ENCODE data around the gene CCL2.

CCL2 gene

GRCh38 chr17:34241062-34241461, 14.0 kb upstream of the CCL2 start:
- no peak for DNase-seq (ENCODE audit: low read depth in 3 of 3)

DNA sequence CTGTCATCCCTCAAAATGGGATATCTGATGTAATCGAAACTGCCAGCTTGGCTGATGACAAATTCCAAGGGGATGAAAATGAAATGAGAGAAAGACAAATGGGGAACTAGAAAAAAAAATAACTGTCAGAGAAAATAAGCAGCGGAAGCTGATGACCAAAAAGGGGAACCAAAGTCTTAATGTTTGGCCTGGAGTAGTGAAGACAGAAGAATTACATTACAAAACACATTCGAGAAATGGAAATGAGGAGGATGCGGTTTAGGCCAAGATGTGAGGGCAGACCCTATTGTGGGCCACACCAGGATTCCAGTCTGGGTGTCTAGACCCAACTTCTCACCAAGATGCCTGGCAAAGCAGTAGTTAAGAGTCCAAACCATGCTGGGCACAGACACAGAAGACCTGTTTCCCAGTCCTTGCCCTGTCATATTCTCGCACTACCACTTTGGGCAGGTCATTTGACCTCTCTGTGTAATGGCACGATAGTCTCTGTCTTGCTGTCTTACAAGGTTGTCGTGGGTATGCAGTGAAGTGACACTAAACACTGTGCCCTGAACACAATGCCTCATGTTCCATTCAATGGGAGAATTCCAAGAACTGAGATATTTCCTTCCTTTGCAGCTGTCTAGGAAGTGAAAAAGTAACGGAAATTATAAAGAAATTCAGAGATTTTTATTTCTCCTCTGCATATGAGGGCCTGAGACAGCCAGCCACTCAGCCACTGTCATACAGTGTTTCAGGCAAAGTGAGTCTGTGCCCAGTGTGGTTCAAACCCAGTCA, 12.3 kb upstream of the CCL2 start:
- no peak for DNase-seq (ENCODE audit: low read depth in 3 of 3)

- DNase-seq (ENCODE audit: low read depth in 3 of 3), result no peak
Measured at GRCh38 chr17:34243364-34244320, 11.4 kb upstream of the CCL2 start.

GRCh38 chr17:34245351-34245905, 9.7 kb upstream of the CCL2 start:
- DNase-seq (ENCODE audit: low read depth in 3 of 3), result no peak

DNA sequence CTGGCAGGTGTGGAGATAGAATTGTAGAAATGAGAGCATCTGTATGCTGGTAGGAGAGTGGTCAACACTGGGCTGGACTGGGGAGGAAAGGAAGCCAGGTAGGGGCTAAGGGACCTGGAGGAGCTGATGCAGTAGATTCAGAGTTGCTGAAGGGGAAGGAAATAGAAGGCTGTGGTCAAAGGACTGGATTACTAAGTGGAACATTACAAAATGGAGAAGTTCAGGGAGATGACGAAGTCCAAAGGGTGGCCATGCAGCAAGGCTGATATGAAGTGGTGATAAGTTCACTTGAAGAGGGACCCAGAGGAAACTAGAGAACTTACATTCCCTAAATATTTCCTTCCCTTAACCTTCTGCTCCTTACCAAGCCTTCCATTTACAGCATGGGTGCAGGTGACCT, 8.6 kb upstream of the CCL2 start:
- no peak for DNase-seq (ENCODE audit: low read depth in 3 of 3)

GRCh38 chr17:34246881-34247280, 8.2 kb upstream of the CCL2 start:
- DNase-seq (ENCODE audit: low read depth in 3 of 3), result no peak

DNA sequence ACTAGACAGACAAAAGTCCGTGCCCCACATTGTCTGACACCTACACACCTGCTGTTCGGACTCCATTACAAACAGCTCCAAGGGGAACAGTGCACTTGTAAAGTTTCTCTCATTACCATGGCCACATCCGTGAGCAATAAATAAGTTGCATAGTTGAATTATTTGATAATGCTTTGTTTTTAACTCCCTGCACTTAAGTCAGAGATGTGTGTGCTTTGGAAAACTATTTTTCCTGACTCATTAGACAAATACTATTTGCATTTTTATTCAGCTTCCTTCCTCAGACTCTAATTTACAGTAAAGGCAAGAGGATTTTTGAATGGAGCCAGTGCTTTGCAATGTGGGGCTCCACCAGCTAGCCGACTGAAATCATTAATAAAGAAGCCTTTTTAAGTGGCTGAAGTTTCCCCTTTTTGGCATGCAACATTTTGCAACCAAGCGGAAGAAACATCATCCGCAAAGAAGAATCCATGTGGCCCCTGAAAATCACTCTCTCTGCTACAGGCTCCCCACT, 6.5 kb upstream of the CCL2 start:
- no peak for DNase-seq (ENCODE audit: low read depth in 3 of 3)

- DNase-seq (ENCODE audit: low read depth in 3 of 3), result no peak
Measured at GRCh38 chr17:34249061-34249460, 6.0 kb upstream of the CCL2 start.

- no peak for DNase-seq (ENCODE audit: low read depth in 3 of 3)
Measured at GRCh38 chr17:34249478-34249877, 5.6 kb upstream of the CCL2 start.

DNA sequence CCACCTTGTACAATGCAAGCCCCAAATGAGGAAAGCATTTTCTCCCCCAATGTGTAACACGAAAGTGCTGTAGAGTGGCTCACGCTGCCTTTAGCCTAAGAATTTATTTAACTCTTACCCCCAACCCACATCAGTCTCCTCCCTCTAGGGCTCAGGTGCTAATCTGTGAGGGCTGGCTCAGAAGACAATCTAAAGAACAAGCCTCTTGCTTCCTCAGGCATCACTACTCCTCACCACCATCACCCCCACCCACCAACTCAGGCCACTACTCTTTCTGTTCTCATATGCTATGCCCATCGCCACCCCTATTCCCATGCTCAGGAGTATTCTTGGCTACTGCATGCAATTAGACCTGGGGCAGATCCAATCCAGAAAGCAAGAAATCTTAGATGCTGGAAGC, 3.9 kb upstream of the CCL2 start:
- no peak for DNase-seq (ENCODE audit: low read depth in 3 of 3)

- DNase-seq (ENCODE audit: low read depth in 3 of 3), result no peak
Measured at GRCh38 chr17:34252095-34252443, 3.0 kb upstream of the CCL2 start.

- DNase-seq (ENCODE audit: low read depth in 3 of 3), result no peak
Measured at GRCh38 chr17:34252444-34253138, 2.5 kb upstream of the CCL2 start.

GRCh38 chr17:34253139-34253525, 2.0 kb upstream of the CCL2 start:
- no peak for DNase-seq (ENCODE audit: low read depth in 3 of 3)

DNA sequence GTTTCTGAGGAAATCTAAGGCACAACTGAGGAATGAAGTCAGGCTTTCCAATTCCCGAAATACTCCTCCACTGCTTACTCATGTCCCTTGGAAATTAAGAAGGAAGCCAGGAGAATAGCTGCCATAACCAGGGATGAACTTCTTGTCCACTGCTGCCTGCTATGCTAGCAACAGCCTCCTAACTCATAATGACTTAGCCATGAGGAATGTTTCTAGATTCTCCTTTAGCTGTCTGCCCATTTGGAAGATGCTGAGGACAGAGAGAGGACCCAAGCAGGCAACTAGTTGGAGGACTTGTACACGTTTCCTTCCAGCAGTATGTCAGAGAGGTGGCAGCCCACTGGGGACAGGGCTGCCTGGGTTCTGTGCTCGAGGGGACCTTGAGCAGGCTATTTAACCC, 939 bp upstream of the CCL2 start:
- DNase-seq (ENCODE audit: low read depth in 3 of 3), result no peak

GRCh38 chr17:34255381-34255732, 272 bp downstream of the CCL2 start:
- DNase-seq (ENCODE audit: low read depth in 3 of 3), result no peak

GRCh38 chr17:34255841-34256240, 756 bp downstream of the CCL2 start:
- no peak for DNase-seq (ENCODE audit: low read depth in 3 of 3)

GRCh38 chr17:34257299-34257985, 2.4 kb downstream of the CCL2 start:
- no peak for DNase-seq (ENCODE audit: low read depth in 3 of 3)

DNA sequence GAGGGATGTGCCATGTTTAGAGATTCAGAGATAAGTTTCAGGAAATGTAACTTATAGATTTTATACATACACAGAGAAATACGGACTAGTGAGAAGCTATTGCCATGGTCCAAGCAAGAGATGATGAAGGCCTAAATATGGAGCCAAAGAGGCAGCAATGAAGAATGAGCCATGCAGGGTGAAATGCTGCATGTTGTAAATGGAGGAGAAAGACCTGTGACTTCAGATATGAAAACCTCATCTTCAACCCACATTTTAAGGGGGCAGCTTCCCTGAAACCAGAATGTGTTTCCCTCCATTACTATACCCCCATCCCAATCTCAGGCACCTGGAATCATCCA, 2.9 kb downstream of the CCL2 start:
- no peak for DNase-seq (ENCODE audit: low read depth in 3 of 3)

- DNase-seq (ENCODE audit: low read depth in 3 of 3), result no peak
Measured at GRCh38 chr17:34259146-34259545, 4.1 kb downstream of the CCL2 start.

DNA sequence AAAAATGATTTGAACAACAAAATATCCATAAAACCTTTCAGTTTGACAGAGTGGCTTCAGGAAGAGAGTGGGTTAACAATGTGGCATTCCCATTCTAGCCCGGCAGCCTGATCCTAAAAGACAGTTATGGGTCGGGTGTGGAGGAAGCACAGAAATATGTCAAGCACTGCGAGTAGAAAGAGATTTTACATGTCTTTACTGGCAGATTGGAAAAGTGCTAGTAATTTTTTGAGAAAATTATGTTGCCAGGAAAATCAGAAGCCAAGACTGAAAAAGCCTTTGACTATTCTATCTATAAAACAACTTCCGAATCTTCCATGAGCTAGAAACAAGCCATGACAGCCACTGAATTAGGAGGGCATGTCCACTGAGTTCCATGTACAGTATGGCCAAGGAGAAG, 5.8 kb downstream of the CCL2 start:
- DNase-seq (ENCODE audit: low read depth in 3 of 3), result no peak

DNA sequence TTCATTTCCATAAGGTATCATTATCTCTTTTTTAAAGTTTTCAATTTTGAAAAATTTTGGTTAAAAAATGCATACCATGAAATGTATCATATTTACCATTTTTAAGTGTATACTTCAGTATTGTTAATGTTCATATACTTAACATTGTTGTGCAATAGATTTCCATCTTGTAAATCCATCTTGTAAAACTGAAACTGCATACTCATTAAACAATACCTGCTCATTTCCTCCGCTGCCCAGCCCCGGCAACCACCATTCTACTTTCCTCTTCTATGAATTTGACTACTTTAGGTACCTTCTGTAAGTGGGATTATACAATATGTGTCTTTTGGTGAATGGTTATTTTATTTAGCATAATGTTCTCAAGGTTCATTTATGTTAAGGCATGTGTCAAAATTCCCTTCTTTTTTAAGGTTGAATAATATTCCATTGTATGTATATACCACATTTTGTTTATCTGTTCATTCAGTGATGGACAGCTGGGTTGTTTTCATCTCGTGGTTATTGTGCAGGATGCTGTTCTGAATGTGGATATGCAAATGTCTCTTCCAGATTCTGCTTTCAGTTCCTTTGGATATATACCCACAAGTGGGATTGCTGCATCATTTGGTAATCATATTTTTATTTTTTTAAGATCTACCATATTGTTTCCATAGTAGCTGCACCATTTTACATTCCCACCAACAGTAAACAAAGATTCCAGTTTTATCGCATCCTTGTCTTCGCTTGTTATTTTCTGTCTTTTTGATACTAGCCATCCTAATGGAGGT, 6.7 kb downstream of the CCL2 start:
- no peak for DNase-seq (ENCODE audit: low read depth in 3 of 3)
